Neuronal stem cell (in vitro differentiated cells): ENCODE data around the gene UBALD1.
A peak's percentile ranks its signal among the peaks of the same experiment; 100 is the strongest.

Experiments used
- DNase-seq: peaks from one replicate; pipeline ENCODE4 v3.0.0-alpha.2; 2013; ENCODE audit warnings: low spot score
- H2AFZ ChIP-seq: one replicate; pipeline ENCODE4 v1.6.1; 2013; ENCODE audit warnings: mild to moderate bottlenecking, low read length, inconsistent platforms
- H2AK5ac ChIP-seq: 2 replicates; pipeline ENCODE4 v1.6.1; 2013; ENCODE audit warnings: low read depth, mild to moderate bottlenecking, inconsistent platforms, low read length, moderate library complexity, mixed read lengths
- H2BK120ac ChIP-seq: 2 replicates; pipeline ENCODE4 v1.6.1; 2013; ENCODE audit warnings: low read depth, mild to moderate bottlenecking, inconsistent platforms, low read length, moderate library complexity, mixed read lengths
- H2BK12ac ChIP-seq: one replicate; pipeline ENCODE4 v1.6.1; 2013; ENCODE audit warnings: low read length, inconsistent platforms
- H2BK15ac ChIP-seq: 2 replicates; pipeline ENCODE4 v1.6.1; 2013; ENCODE audit warnings: mild to moderate bottlenecking, low read length, inconsistent platforms, mixed read lengths
- H2BK5ac ChIP-seq: one replicate; pipeline ENCODE4 v1.6.1; 2013; ENCODE audit warnings: inconsistent platforms, mild to moderate bottlenecking, low read length, moderate library complexity
- H3K14ac ChIP-seq: one replicate; pipeline ENCODE4 v1.6.1; 2013; ENCODE audit warnings: low read length, inconsistent platforms
- H3K18ac ChIP-seq: 2 replicates; pipeline ENCODE4 v1.6.1; 2013; ENCODE audit warnings: low read length, inconsistent platforms
- H3K23ac ChIP-seq: 2 replicates; pipeline ENCODE4 v1.6.1; 2013; ENCODE audit warnings: low read depth, mild to moderate bottlenecking, mixed read lengths, low read length, inconsistent platforms; ENCODE audit not compliant: poor library complexity
- H3K27ac ChIP-seq: replicated peaks from 3 replicates; pipeline ENCODE4 v1.5.1; 2013; ENCODE audit warnings: low read length, inconsistent platforms
- H3K27me3 ChIP-seq, 3 experiments: 2 replicates each; pipeline ENCODE4 v1.6.1; 2013; ENCODE audit warnings: low read length in 3 of 3, mild to moderate bottlenecking in 2 of 3, inconsistent platforms in 1 of 3, low read depth in 1 of 3, mixed read lengths in 1 of 3, moderate library complexity in 1 of 3; ENCODE audit not compliant: control insufficient read depth in 3 of 3, insufficient read depth in 3 of 3
- H3K36me3 ChIP-seq, 2 donors: replicated peaks in 1 of 2; 2 replicates each; pipeline ENCODE4 v1.6.1; 2013; ENCODE audit warnings: low read length in 2 of 2; ENCODE audit not compliant: control insufficient read depth in 2 of 2, insufficient read depth in 2 of 2
- H3K4ac ChIP-seq: 2 replicates; pipeline ENCODE4 v1.6.1; 2013; ENCODE audit warnings: inconsistent platforms, mild to moderate bottlenecking, low read length, moderate library complexity
- H3K4me1 ChIP-seq, 2 donors: 1 replicate in 1 of 2; 2 replicates in 1 of 2; pipeline ENCODE4 v1.6.1; 2013; ENCODE audit warnings: low read length in 2 of 2, low read depth in 1 of 2; ENCODE audit not compliant: control insufficient read depth in 2 of 2, insufficient read depth in 1 of 2
- H3K4me2 ChIP-seq: one replicate; pipeline ENCODE4 v1.6.1; 2013; ENCODE audit warnings: mild to moderate bottlenecking, low read length, inconsistent platforms; ENCODE audit not compliant: insufficient read depth, poor library complexity, severe bottlenecking
- H3K4me3 ChIP-seq, 2 donors: 2 replicates each; pipeline ENCODE4 v1.5.1; 2013; ENCODE audit warnings: low read length in 2 of 2, mild to moderate bottlenecking in 2 of 2, inconsistent platforms in 1 of 2, moderate library complexity in 1 of 2
- H3K79me1 ChIP-seq: one replicate; pipeline ENCODE4 v1.6.1; 2013; ENCODE audit warnings: low read depth, mild to moderate bottlenecking, inconsistent platforms, low read length, moderate library complexity
- H3K9ac ChIP-seq: one replicate; pipeline ENCODE4 v1.6.1; 2013; ENCODE audit warnings: mild to moderate bottlenecking, low read depth, low read length, inconsistent platforms; ENCODE audit not compliant: poor library complexity
- H3K9me3 ChIP-seq, 2 donors: replicated peaks in 1 of 2; 2 replicates each; pipeline versions ENCODE3 to v1.6.1; 2013; ENCODE audit warnings: low read length in 2 of 2, mild to moderate bottlenecking in 2 of 2, inconsistent platforms in 1 of 2, low read depth in 1 of 2, mixed read lengths in 1 of 2, moderate library complexity in 1 of 2; ENCODE audit not compliant: control insufficient read depth in 2 of 2, insufficient read depth in 1 of 2
- H4K8ac ChIP-seq: one replicate; pipeline ENCODE4 v1.6.1; 2013; ENCODE audit warnings: low read depth, mild to moderate bottlenecking, inconsistent platforms, low read length, moderate library complexity
- H4K91ac ChIP-seq: one replicate; pipeline ENCODE4 v1.6.1; 2013; ENCODE audit warnings: low read length, low read depth, mild to moderate bottlenecking, inconsistent platforms; ENCODE audit not compliant: poor library complexity
- WGBS, 2 donors: extraction: QIAGEN DNeasy Blood & Tissue Kit; methylation state at CpG; one replicate each; pipeline ENCODE4 v1.1.7; 2013; ENCODE audit warnings: missing lambda C conversion rate in 2 of 2, mixed read lengths in 1 of 2; ENCODE audit not compliant: insufficient read length in 2 of 2, insufficient replicate concordance in 1 of 2; ENCODE audit errors: extremely low coverage in 2 of 2; 5-methylcytosine and 5-hydroxymethylcytosine counted together

UBALD1 gene

DNA sequence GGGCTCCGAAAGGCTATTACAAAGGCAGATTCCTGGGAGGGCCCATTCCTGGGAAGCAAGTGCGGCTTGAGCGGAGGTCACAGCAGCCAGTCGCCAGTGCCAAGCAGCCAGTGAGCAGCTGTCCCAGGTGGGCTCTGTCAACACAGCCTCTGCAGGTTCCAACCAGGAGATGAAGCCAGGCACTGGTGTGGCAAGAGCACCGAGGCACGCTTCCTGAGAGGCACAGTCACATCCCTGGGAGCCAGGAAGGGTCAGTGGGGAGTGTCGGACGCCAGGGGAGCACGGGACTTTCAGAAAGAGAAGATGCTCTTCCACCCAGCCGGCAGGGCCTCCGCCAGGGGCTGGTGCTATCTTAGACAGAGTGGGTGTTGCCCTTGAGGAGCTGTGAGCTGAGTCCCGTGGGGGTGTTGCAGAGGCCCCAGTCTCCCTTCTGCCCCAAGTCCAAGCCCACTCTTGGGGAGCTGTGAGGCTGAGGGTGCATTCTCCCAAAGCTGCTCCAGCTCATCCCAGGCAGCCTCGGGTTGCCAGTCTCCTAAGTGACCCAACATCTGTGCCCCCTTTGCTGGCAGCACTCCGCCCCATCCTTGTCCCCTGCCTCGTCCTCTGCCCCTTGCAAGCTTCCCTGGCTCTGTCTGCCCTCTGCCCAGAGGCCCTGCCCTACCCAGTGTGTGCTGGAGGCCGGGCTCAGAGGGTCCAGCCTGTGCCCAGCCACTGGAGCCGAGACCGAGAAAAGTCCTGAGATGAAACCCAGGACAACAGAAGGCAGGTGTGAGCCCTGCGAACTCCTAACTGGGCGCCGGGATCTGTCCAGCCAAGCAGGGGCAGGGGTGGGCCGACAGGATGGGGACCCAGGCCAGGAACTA, 6.6 kb downstream of the UBALD1 start:
- H3K4me2 ChIP-seq: no peak overlapping the region
- H3K79me1 ChIP-seq: peaks cover 7% of the 10 kb centered on the region
- H3K9me3 ChIP-seq: no peaks in the 10 kb centered on the region
- H2AK5ac ChIP-seq: no peak overlapping the region
- H4K91ac ChIP-seq: no peak overlapping the region
- no peak overlapping the region for H2BK15ac ChIP-seq
- peaks cover 0 to 1% of the 10 kb centered on the region in 2 donors for H3K4me1 ChIP-seq
- H3K27me3 ChIP-seq: no peaks in the 10 kb centered on the region
- H3K14ac ChIP-seq: no peak overlapping the region
- peak overlapping the region; percentile 8 for H3K23ac ChIP-seq
- no peak overlapping the region for H3K18ac ChIP-seq
- H3K4me3 ChIP-seq: no peak overlapping the region
- no peak overlapping the region for H4K8ac ChIP-seq
- no peak overlapping the region for H2AFZ ChIP-seq
- DNase-seq: no peak
- no peak overlapping the region for H2BK120ac ChIP-seq
- H3K27ac ChIP-seq: no peak overlapping the region
- H2BK12ac ChIP-seq: no peak overlapping the region
- peak overlapping the region; percentile 23 for H3K4ac ChIP-seq
- peaks cover 5 to 19% of the 10 kb centered on the region in 2 donors for H3K36me3 ChIP-seq
- no peak overlapping the region for H2BK5ac ChIP-seq
- no CpG with 5 or more reads among the region's 22 CpGs for WGBS, 2 donors
- peak overlapping the region; percentile 44 for H3K9ac ChIP-seq

DNA sequence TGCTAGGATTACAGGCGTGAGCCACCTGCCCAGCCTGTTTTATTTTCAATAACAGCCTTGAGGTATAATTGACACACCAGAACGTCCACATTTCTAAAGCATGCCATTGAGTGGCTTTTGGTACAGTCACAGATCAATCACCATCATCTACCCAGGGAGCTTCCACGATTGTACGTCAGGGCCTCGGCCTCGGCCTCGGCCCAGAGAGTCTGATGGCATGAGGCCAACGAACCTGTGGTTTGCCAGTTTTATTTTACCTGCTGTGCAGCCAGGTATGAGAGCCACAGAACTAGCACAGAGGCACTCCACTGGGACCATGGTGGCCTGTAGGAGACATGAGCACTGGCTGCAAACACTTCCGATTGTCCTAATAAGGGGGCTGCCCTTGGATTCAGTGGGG, 8.3 kb downstream of the UBALD1 start:
- Histone ChIP-seq H2BK12ac (no peak overlapping the region), H3K9me3 (no peaks in the 10 kb centered on the region), H3K4me3 (no peak overlapping the region), H2AFZ (no peak overlapping the region), H3K27me3 (no peaks in the 10 kb centered on the region), H3K4ac (no peak overlapping the region), H4K91ac (no peak overlapping the region), H3K4me1 (peaks cover 10 to 14% of the 10 kb centered on the region in 2 donors), H2BK15ac (no peak overlapping the region), H3K14ac (no peak overlapping the region), H3K9ac (no peak overlapping the region), H3K4me2 (no peak overlapping the region), H3K27ac (no peak overlapping the region), H3K18ac (no peak overlapping the region), H3K23ac (no peak overlapping the region), H2BK5ac (no peak overlapping the region), H2BK120ac (no peak overlapping the region), H2AK5ac (no peak overlapping the region), H3K79me1 (peaks cover 3% of the 10 kb centered on the region), H3K36me3 (peaks cover 5 to 19% of the 10 kb centered on the region in 2 donors), H4K8ac (no peak overlapping the region)
- DNase-seq: no peak
- no CpG with 5 or more reads among the region's 9 CpGs for WGBS, 2 donors

DNA sequence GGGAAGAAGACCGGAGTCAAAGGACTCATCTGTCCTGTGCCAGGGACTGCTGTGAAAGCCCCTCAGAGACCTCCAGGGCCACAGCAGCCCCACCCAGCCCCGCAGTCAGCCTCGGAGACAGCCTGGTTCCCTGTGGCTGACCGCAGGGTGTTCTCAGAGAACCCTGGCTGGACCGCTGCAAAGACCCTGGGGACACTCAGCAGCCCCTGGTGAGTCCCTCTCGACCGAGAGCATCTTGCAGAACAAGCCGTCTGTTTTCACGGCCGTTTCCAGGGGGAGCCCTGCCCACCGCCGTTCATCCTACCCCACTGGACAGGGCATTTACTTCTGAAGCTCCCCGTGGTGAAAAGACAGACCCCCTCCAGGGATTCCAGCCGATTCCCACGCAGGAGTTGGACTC, 10.3 kb downstream of the UBALD1 start:
- peaks cover 5 to 19% of the 10 kb centered on the region in 2 donors for H3K36me3 ChIP-seq
- no peak overlapping the region for H2AK5ac ChIP-seq
- no peak overlapping the region for H2BK12ac ChIP-seq
- WGBS, 2 donors: no CpG with 5 or more reads among the region's 15 CpGs
- no peak overlapping the region for H3K27ac ChIP-seq
- peaks cover 15% of the 10 kb centered on the region in 2 donors for H3K4me1 ChIP-seq
- H3K79me1 ChIP-seq: no peaks in the 10 kb centered on the region
- no peak overlapping the region for H4K8ac ChIP-seq
- H3K27me3 ChIP-seq: no peaks in the 10 kb centered on the region
- H3K9me3 ChIP-seq: no peaks in the 10 kb centered on the region
- H2BK120ac ChIP-seq: no peak overlapping the region
- no peak for DNase-seq
- H3K4ac ChIP-seq: no peak overlapping the region
- H3K14ac ChIP-seq: no peak overlapping the region
- no peak overlapping the region for H2AFZ ChIP-seq
- no peak overlapping the region for H2BK5ac ChIP-seq
- no peak overlapping the region for H3K4me3 ChIP-seq
- no peak overlapping the region for H4K91ac ChIP-seq
- H2BK15ac ChIP-seq: no peak overlapping the region
- H3K4me2 ChIP-seq: no peak overlapping the region
- H3K18ac ChIP-seq: no peak overlapping the region
- H3K9ac ChIP-seq: no peak overlapping the region
- H3K23ac ChIP-seq: no peak overlapping the region

DNA sequence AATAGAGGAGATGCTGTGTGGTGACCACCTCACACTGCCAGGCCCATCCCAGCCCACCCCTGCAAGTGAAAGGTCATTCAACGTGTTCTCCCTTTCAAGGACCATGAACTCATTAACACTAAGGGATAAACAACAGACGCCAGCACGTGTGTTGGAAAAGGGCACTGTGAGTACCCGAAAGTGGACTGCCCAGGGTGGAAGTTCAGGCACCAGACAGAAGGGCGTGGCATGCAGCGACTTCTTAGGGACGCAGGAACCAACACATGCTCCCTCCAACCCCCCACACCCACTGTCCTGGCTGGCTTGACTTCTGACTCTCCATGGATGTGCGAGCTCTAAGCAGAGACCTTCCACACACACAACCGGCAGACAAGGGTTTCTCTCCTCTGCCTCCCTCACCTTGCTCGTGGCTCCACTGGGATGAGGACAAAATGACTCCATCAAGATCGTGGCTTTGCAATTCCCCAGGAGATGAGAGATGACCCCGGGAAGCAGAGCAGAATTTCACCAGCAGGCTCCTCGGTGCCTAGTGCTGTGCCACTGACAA, 11.0 kb downstream of the UBALD1 start:
- no peak overlapping the region for H2BK12ac ChIP-seq
- no peak overlapping the region for H4K8ac ChIP-seq
- H2AK5ac ChIP-seq: no peak overlapping the region
- no peak overlapping the region for H2AFZ ChIP-seq
- no peak overlapping the region for H2BK5ac ChIP-seq
- H2BK15ac ChIP-seq: no peak overlapping the region
- H4K91ac ChIP-seq: no peak overlapping the region
- no peak overlapping the region for H3K4me2 ChIP-seq
- H3K14ac ChIP-seq: no peak overlapping the region
- H3K27ac ChIP-seq: no peak overlapping the region
- H3K23ac ChIP-seq: no peak overlapping the region
- no peaks in the 10 kb centered on the region for H3K27me3 ChIP-seq
- no CpG with 5 or more reads among the region's 13 CpGs for WGBS, 2 donors
- no peak overlapping the region for H2BK120ac ChIP-seq
- H3K9me3 ChIP-seq: no peaks in the 10 kb centered on the region
- H3K36me3 ChIP-seq: peaks cover 5 to 14% of the 10 kb centered on the region in 2 donors
- H3K18ac ChIP-seq: no peak overlapping the region
- no peaks in the 10 kb centered on the region for H3K79me1 ChIP-seq
- peaks cover 15% of the 10 kb centered on the region in 2 donors for H3K4me1 ChIP-seq
- no peak overlapping the region for H3K4me3 ChIP-seq
- H3K4ac ChIP-seq: no peak overlapping the region
- no peak overlapping the region for H3K9ac ChIP-seq
- DNase-seq: no peak
